Dermis blood vessel endothelial cell (primary cell): ENCODE results near the gene PCDH18. TPM values are rescaled to one million over a fixed set of nuclear protein-coding genes. Genes with fewer than 3 reads are reported as not detected.
"Not testable (repeated sequence)": the region's sequence is repeated elsewhere in the genome, so short reads cannot be mapped to it uniquely, and the experiment has no call there.

Experiments
- DNase-seq: peaks from one replicate; pipeline ENCODE4 v3.0.0; 2010
- total RNA-seq: library from RNA; depleted of rRNA; stranded (reverse); fragments of >200 nt; gene quantifications from 2 replicates; pipeline ENCODE4 v1.2.3, GENCODE V29; 2014

PCDH18 gene
- total RNA-seq, 1 donor from 2014 or later, result 1.7 TPM

GRCh38 chr4:137530176-137530575 lies 2.1 kb downstream of the PCDH18 start:
- no peak for DNase-seq

GRCh38 chr4:137529432-137529831 lies 2.9 kb downstream of the PCDH18 start:
- no peak for DNase-seq

DNA sequence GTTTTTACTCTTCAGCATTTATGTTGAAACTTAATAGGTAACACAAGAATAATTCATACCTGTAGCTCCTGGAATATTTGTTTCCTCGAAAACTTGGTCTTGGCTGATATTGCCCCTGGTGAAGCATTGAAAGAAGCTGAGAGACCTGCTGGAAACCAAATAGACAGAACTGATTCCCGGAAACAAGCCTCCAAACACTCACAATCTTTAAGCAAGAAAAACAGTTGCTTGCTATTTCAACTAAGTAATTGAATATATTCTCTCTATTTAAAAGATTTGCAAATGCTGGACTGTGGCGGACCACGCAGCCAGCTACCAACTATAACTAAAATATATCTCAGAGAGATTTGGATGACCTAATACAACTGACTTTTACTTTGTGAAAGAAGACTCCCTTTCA lies 3.6 kb downstream of the PCDH18 start:
- no peak for DNase-seq

DNA sequence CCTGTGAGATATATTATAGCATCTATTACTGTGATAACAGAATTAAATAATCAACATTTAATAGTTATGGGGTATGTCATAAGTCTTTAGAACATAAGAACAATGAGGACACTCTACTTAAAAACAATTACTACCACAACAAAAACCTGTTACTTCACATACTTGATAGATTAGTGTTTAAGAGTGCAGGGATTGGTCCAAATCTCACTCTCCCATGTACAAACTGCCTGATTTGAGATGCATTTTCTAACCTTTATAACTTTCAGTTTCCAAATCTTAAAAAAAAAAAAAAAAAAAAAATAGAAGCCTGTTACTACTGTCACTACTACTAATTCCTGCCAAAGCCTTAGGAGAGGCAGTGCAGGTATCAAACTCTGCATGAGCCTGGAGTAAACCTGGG lies 5.6 kb downstream of the PCDH18 start:
- no peak for DNase-seq

DNA sequence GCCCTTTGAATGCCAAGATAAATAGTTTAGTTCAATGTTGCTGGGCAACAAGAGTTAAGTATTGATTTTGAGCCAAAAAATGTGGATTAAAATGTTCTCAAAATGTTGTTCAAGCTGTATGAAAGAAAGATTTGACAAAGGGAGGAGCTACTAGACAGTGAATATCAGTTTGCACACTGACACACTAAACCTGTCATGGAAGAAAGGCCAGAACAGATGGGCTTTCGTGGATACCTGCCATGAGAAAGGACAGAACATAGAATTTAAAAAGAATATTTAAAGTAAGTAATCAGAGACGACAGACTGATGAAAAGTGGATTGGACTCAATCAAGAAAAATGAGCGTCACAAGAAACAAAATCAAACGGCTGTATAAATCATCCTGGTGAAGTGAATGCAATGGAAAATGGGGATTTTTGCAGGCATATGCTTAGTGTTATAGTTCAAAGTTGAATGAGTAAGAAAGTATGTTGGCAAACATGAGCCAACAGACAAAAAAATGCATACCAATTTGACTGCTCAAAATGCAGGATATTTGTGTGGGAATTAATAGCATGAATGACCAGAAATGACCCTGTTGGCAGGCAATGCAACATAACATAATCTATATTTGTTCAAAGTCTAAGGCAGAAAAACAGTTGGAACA lies 7.4 kb downstream of the PCDH18 start:
- DNase-seq, result no peak

GRCh38 chr4:137523329-137523728 lies 9.0 kb downstream of the PCDH18 start:
- DNase-seq, result no peak

DNA sequence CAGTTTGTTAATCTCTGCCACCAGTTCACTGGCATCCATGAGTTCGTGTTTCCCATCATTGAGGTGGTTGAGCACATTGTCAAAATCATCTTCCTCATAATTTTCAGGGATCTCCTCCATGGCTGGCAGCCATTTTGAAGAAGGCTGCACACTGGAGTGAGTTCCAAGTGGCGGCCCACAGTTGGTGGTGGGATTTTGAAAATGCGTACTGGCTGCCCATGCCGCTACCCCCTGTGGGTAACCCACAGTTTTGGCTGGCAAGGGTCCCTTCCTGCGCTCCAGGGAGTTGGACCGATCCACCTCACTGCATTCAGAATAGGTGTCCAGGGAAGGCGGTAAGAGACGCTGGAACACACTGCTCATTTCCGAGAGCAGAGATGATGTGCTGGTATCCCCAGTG lies 11.2 kb downstream of the PCDH18 start:
- DNase-seq, result no peak

DNA sequence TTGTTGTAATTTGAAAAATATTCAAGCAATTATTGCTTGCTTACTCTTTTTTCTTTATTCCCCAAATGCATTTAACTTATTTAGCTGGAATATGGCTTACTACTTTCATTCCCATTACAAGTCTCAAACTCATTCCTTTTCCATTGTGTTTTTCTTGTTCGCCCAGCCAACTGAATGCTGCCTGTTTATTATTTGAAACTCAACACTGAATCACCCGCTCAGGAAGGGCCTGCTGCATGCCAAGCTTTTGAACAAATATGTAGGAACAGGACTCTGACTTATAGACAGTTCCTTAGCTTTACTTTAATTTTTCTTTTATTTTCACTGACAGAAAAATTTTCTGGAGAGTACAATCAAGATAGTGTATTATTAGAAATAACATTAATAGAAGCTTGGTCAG lies 12.9 kb downstream of the PCDH18 start:
- DNase-seq, result peak; percentile 7

DNA sequence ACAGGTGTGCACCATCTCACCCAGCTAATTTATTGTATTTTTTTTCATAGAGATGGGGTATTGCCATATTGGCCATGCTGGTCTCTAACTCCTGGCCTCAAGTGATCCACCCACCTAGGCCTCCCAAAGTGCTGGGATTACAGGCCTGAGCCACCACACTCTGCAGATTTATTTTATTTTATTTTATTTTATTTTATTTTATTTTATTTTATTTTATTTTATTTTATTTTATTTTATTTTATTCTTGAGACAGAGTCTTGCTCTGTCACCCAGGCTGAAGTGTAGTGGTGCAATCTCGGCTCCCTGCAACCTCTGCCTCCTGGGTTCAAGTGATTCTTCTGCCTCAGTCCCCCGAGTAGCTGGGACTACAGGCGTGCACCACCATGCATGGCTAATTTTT lies 15.0 kb downstream of the PCDH18 start:
- DNase-seq, result not testable (repeated sequence)

DNA sequence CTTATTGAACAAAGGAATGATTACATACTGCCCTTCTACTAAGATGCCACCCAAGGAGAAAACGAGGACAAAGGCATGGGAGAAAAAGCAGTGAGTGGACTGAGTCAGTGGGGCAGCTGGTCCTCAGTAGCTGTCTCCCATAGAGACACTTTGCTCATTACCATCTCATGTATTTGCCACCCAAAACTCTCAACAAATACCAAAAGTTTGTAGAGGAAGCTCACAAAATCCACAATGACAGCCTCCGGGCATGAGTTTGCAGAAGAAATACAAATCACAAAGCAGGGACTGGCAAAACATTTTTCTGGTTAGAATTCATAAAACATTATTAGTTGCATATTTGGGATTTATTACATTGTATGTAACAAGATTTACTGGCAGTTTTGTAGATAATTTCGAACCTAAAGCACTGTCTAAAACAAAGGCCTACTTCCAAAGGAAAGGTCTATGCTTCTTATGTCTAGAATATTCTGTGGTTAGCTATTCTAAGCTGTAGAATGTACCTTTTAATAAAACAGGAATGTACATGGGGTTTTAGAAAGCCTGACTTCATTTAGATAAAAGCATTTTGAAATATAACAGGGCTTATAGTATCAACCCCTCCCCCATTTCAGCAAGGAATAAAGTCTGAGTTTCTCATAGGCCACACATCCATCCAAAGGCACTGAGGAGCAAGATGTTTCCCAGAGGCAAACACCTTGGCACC lies 17.7 kb downstream of the PCDH18 start:
- no peak for DNase-seq

DNA sequence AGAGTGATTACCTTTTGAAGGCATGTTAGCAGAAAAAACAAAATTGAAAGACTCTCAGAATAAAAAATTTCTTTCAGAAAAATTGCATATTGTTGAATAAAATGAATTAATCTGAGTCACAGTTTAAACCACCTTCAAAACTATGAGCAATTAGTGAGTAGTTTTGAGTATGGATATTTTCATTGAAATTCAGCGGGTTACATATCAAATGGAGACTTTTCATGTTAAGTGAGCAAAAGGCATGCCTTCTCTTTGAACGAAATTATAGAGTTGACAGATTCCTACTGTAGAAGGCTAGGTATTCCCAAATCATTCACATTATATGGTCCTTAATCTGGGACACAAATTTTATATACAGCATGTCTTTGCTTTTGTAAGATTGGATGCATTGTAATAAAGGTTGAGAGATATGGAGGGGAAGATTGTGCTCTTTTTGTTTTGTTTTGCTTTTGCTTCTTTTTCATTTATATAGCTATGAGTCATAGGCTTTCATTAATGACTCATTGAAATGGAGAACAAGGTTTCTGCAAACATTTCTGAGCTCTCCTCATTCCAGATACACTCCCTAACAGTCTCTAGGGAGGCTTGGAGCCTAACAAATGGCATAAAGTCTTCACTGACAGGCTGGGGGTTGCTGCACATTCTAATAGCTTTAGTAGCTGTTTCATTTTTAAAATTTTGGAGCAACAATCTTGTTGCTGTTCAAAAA lies 21.6 kb downstream of the PCDH18 start:
- DNase-seq, result no peak

GRCh38 chr4:137509855-137510282 lies 22.4 kb downstream of the PCDH18 start:
- no peak for DNase-seq

DNA sequence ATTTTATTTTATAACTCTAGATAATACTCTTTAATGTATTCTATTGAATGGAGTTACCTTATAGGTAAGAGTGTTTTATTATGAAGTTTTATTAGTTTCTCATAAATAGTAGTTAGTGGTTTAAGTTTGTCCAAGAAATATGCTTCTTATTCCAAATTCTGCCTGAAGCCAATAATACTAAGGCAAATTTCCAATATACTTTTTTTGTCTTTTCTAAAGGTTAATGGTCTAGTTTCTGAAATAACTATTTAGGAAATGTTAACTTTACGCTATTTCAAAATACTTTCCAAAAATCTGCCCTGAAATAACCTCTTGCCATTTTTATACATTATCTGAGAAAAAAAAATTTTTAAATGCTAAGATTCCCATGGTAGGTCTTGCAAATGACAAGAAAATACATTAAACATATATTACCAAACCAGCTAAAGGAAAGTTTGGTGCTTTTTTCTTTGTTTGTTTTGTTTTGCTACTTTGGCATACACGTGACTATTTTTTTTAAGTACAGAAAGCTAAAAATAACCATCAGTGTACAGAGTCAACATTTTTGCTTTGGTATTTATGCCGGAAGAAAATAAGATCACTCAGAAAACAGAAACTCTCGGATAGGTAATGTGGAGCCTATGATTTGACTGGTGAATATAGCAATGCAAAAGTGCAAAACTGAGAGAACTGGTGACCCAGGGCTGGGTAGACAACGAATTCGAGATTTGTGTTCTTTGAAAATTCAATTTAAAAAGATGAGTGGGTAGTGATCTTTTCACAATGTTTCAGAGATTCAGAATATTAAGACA lies 29.8 kb downstream of the PCDH18 start:
- no peak for DNase-seq

DNA sequence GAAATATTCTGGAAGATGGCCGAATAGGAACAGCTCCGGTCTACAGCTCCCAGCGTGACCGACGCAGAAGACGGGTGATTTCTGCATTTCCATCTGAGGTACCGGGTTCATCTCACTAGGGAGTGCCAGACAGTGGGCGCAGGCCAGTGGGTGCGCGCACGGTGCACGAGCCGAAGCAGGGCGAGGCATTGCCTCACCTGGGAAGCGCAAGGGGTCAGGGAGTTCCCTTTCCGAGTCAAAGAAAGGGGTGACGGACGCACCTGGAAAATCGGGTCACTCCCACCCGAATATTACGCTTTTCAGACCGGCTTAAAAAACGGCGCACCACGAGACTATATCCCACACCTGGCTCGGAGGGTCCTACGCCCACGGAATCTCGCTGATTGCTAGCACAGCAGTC lies 36.0 kb downstream of the PCDH18 start:
- not testable (repeated sequence) for DNase-seq

- DNase-seq, result no peak
Measured at GRCh38 chr4:137495578-137495977, 36.7 kb downstream of the PCDH18 start.

DNA sequence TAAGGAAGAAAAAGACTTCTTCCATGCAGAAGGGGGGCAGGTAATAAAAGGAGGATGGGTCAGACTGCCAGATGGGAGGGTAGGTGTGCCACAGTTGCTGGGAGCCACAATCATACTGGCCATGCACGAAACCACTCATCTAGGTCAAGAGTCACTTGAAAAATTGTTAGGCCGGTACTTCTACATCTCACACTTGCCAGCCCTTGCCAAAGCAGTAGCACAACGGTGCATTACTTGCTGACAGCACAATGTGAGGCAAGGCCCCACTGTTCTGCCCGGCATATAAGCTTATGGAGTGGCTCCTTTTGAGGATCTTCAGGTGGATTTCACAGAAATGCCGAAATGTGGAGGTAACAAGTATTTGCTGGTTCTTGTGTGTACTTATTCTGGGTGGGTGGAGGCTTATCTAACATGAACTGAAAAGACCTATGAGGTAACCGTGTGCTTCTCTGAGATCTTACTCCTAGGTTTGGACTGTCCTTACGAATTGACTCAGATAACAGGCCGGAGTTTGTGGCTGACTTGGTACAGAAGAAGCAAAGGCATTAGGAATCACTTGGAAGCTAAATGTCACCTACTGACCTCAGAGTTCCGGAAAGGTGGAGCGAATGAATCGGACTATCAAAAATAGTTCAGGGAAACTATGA lies 48.9 kb downstream of the PCDH18 start:
- peak; percentile 1 for DNase-seq

- not testable (repeated sequence) for DNase-seq
Measured at GRCh38 chr4:137479657-137480056, 52.6 kb downstream of the PCDH18 start.

GRCh38 chr4:137476345-137476744 lies 55.9 kb downstream of the PCDH18 start:
- no peak for DNase-seq

- DNase-seq, result no peak
Measured at GRCh38 chr4:137474711-137475301, 57.5 kb downstream of the PCDH18 start.

DNA sequence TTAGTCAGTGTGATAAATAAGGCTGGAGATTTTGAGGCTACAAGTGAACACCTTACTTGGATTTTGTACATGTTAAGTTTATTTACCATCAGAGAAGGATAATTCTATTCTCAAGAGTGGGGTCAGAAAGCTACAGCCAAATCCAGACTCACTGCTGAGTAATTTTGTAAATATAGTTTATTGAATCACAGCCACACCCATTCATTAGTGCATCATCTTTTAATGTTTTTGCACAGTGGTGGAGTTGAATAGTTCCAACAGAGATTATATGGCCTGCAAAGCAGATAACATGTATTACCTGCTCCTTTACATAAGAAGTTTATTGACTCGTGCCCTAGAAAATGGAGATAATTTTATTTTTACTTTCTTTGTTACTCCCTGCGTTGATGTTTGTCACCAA lies 60.4 kb downstream of the PCDH18 start:
- DNase-seq, result no peak

- no peak for DNase-seq
Measured at GRCh38 chr4:137471461-137471860, 60.8 kb downstream of the PCDH18 start.

- DNase-seq, result no peak
Measured at GRCh38 chr4:137470806-137471205, 61.5 kb downstream of the PCDH18 start.
